Measurements from ENCODE around the gene GPM6B.
"Not testable (repeated sequence)": the region's sequence is repeated elsewhere in the genome, so short reads cannot be mapped to it uniquely, and the experiment has no call there.

GPM6B gene

GRCh38 chrX:13761606-13762414 is 55.1 kb downstream of the GPM6B start:
- no peak for DNase-seq

- DNase-seq: no peak
Observed at GRCh38 chrX:13760426-13760825, 56.5 kb downstream of the GPM6B start.

- no peak for DNase-seq
Observed at GRCh38 chrX:13759152-13759718, 57.7 kb downstream of the GPM6B start.

- no peak for DNase-seq
Observed at GRCh38 chrX:13756381-13756780, 60.5 kb downstream of the GPM6B start.

GRCh38 chrX:13755254-13755653 is 61.6 kb downstream of the GPM6B start:
- no peak for DNase-seq

GRCh38 chrX:13754765-13755164 is 62.1 kb downstream of the GPM6B start:
- DNase-seq: no peak

- DNase-seq: no peak
Observed at GRCh38 chrX:13752646-13753045, 64.2 kb downstream of the GPM6B start.

GRCh38 chrX:13752141-13752540 is 64.8 kb downstream of the GPM6B start:
- DNase-seq: no peak

GRCh38 chrX:13750812-13751211 is 66.1 kb downstream of the GPM6B start:
- no peak for DNase-seq

GRCh38 chrX:13750204-13750603 is 66.7 kb downstream of the GPM6B start:
- no peak for DNase-seq

- DNase-seq: no peak
Observed at GRCh38 chrX:13748486-13748885, 68.4 kb downstream of the GPM6B start.

- peak; percentile 37 for DNase-seq
Observed at GRCh38 chrX:13747836-13748235, 69.1 kb downstream of the GPM6B start.

GRCh38 chrX:13742397-13743176 is 74.3 kb downstream of the GPM6B start:
- peak; percentile 66 for DNase-seq

GRCh38 chrX:13741695-13742094 is 75.2 kb downstream of the GPM6B start:
- no peak for DNase-seq

- DNase-seq: peak; percentile 96
Observed at GRCh38 chrX:13734278-13735172, 82.4 kb downstream of the GPM6B start, which contains the start of the genes OFD1 and TRAPPC2. Gene OFD1 (plus strand): TSS chrX:13734748. CDS start chrX:13735072, 324 bp downstream. Gene TRAPPC2 (minus strand): TSS chrX:13734620. CDS start chrX:13719963, 14,657 bp downstream.

GRCh38 chrX:13733506-13733905 is 83.4 kb downstream of the GPM6B start:
- DNase-seq: no peak

- no peak for DNase-seq
Observed at GRCh38 chrX:13732246-13733067, 84.4 kb downstream of the GPM6B start.

GRCh38 chrX:13730523-13730922 is 86.4 kb downstream of the GPM6B start:
- not testable (repeated sequence) for DNase-seq

GRCh38 chrX:13726583-13726982 is 90.3 kb downstream of the GPM6B start:
- DNase-seq: not testable (repeated sequence)

GRCh38 chrX:13724878-13725277 is 92.0 kb downstream of the GPM6B start:
- DNase-seq: peak; percentile 63

GRCh38 chrX:13721819-13722519 is 94.9 kb downstream of the GPM6B start:
- DNase-seq: no peak

All from CD4-positive, alpha-beta T cell treated with Interleukin-15 for 1 hour (primary cell).